ENCODE measurements around the gene VAC14.

DNA sequence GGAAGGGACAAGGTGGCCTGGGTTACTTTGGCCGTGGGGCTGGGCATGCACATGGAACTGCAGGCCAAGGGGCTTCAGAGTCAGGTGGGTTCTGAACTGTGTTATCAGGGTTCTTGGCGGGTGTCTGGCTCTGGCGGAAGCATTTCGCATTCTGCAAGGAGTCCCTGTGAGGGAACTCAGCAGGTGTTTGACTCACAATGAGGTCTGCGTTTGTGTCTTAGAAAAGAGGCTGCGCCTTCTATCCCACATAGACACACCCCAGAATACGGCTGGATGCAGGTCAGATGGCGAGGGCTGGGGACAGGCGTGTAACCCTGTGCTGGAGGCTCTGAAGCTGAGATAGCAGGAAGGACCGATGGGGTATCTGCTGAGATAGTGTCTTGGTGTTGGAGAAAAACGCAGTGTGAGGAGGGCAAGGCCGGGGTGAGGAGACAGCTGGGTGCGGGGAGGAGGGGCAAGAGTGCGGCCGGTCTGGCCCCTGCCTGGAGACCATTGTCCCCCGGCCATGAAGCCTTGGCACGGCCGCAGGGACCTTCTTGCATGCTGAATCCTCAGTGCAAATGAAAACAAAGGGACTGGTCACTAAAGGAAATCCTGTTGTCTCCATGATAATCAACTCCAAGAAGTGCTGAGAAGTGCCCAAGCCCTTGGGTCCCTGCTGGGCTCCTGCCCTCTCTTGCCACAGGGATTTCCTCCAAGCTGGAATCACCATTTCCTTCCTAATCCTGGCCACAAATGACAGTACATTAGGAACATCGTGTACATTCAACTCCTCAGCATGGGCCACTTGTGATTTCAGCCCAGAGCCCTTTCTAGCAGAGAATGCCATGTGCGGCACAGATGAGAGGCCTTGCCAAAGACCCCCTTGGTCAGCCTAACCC lies 92.4 kb downstream of the VAC14 start:
- TF ChIP-seq, protein P1, sequence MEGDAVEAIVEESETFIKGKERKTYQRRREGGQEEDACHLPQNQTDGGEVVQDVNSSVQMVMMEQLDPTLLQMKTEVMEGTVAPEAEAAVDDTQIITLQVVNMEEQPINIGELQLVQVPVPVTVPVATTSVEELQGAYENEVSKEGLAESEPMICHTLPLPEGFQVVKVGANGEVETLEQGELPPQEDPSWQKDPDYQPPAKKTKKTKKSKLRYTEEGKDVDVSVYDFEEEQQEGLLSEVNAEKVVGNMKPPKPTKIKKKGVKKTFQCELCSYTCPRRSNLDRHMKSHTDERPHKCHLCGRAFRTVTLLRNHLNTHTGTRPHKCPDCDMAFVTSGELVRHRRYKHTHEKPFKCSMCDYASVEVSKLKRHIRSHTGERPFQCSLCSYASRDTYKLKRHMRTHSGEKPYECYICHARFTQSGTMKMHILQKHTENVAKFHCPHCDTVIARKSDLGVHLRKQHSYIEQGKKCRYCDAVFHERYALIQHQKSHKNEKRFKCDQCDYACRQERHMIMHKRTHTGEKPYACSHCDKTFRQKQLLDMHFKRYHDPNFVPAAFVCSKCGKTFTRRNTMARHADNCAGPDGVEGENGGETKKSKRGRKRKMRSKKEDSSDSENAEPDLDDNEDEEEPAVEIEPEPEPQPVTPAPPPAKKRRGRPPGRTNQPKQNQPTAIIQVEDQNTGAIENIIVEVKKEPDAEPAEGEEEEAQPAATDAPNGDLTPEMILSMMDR (IDR thresholded peaks at IDR 0.05) = no peak
- TF ChIP-seq POLR2A (IDR thresholded peaks at IDR 0.05) (no peak), POLR2AphosphoS5 (IDR thresholded peaks at IDR 0.05; ENCODE audit: insufficient read depth in 1 of 2, low read depth in 1 of 2) (no peak)

All from vagina (tissue), 2 donors.